Subcutaneous abdominal adipose tissue (tissue), 5 donors: ENCODE measurements around the gene SPECC1L.

ENCODE experiments used
- H3K27ac ChIP-seq: one replicate; pipeline ENCODE4 v1.7.0; 2013; ENCODE audit warnings: low read depth, mild to moderate bottlenecking, inconsistent platforms, low read length, moderate library complexity
- H3K27me3 ChIP-seq, 5 donors: one replicate each; pipeline ENCODE4 v1.7.0; 2013; ENCODE audit warnings: low read length in 5 of 5, inconsistent platforms in 1 of 5; ENCODE audit not compliant: control insufficient read depth in 5 of 5, insufficient read depth in 4 of 5
- H3K36me3 ChIP-seq, 5 donors: one replicate each; pipeline ENCODE4 v1.7.0; 2013; ENCODE audit warnings: low read length in 5 of 5; ENCODE audit not compliant: control insufficient read depth in 5 of 5, insufficient read depth in 5 of 5
- H3K4me1 ChIP-seq, 5 donors: one replicate each; pipeline ENCODE4 v1.7.0; 2013; ENCODE audit warnings: low read length in 5 of 5, mild to moderate bottlenecking in 3 of 5, moderate library complexity in 1 of 5; ENCODE audit not compliant: control insufficient read depth in 5 of 5, insufficient read depth in 5 of 5
- H3K4me3 ChIP-seq, 5 donors: one replicate each; pipeline ENCODE4 v1.7.0; 2013; ENCODE audit warnings: low read length in 5 of 5, low read depth in 1 of 5
- H3K9ac ChIP-seq, 5 donors: one replicate each; pipeline ENCODE4 v1.7.0; 2013; ENCODE audit warnings: low read length in 5 of 5, mild to moderate bottlenecking in 4 of 5, moderate library complexity in 3 of 5
- H3K9me3 ChIP-seq, 5 donors: one replicate each; pipeline ENCODE4 v1.7.0; 2013; ENCODE audit warnings: low read length in 5 of 5; ENCODE audit not compliant: control insufficient read depth in 5 of 5
- donor health status: healthy.
- donor health status: healthy.
- donor health status: healthy.
- donor health status: healthy.
- donor health status: healthy.

Gene SPECC1L

GRCh38 chr22:24414984-24415945 is 144.6 kb downstream of the SPECC1L start:
- Histone ChIP-seq H3K9me3 (no peaks in the 10 kb centered on the region), H3K4me3 (no peak overlapping the region), H3K36me3 (peaks cover 0 to 66% (median 57%) of the 10 kb centered on the region in 5 donors), H3K9ac (no peak overlapping the region), H3K4me1 (peaks cover 0 to 13% (median 11%) of the 10 kb centered on the region in 5 donors), H3K27ac (no peak overlapping the region), H3K27me3 (no peaks in the 10 kb centered on the region)

- Histone ChIP-seq H3K27me3 (peaks cover 0 to under 1% (median 0%) of the 10 kb centered on the region in 5 donors), H3K9ac (no peak overlapping the region), H3K9me3 (no peaks in the 10 kb centered on the region), H3K27ac (no peak overlapping the region), H3K4me3 (no peak overlapping the region), H3K36me3 (peaks cover 0 to 66% (median 55%) of the 10 kb centered on the region in 5 donors), H3K4me1 (peaks cover 2 to 21% (median 19%) of the 10 kb centered on the region in 5 donors)
These were observed 145.5 kb downstream of the SPECC1L start for GRCh38 chr22:24416095-24416494.

GRCh38 chr22:24416611-24417010 is 146.0 kb downstream of the SPECC1L start:
- Histone ChIP-seq H3K9me3 (no peaks in the 10 kb centered on the region), H3K9ac (no peak overlapping the region), H3K27me3 (peaks cover 0 to 4% (median 0%) of the 10 kb centered on the region in 5 donors), H3K27ac (no peak overlapping the region), H3K4me3 (no peak overlapping the region), H3K4me1 (peaks cover 2 to 25% (median 23%) of the 10 kb centered on the region in 5 donors), H3K36me3 (peaks cover 0 to 64% (median 51%) of the 10 kb centered on the region in 5 donors)

- Histone ChIP-seq H3K4me1 (peaks cover 2 to 30% (median 23%) of the 10 kb centered on the region in 5 donors), H3K9ac (no peak overlapping the region), H3K27ac (no peak overlapping the region), H3K9me3 (no peaks in the 10 kb centered on the region), H3K36me3 (peaks cover 0 to 58% (median 48%) of the 10 kb centered on the region in 5 donors), H3K27me3 (peaks cover 0 to 4% (median 0%) of the 10 kb centered on the region in 5 donors), H3K4me3 (no peak overlapping the region)
These were observed 146.6 kb downstream of the SPECC1L start for GRCh38 chr22:24417200-24417599.

GRCh38 chr22:24417901-24418641 is 147.4 kb downstream of the SPECC1L start:
- H3K4me3 ChIP-seq, result no peak overlapping the region
- H3K27me3 ChIP-seq, result peaks cover 0 to 7% (median 0%) of the 10 kb centered on the region in 5 donors
- no peaks in the 10 kb centered on the region for H3K9me3 ChIP-seq
- no peak overlapping the region for H3K27ac ChIP-seq
- H3K9ac ChIP-seq, result no peak overlapping the region
- peaks cover 0 to 49% (median 40%) of the 10 kb centered on the region in 5 donors for H3K36me3 ChIP-seq
- peaks cover 2 to 32% (median 23%) of the 10 kb centered on the region in 5 donors for H3K4me1 ChIP-seq

- Histone ChIP-seq H3K4me1 (peaks cover 2 to 36% (median 25%) of the 10 kb centered on the region in 5 donors), H3K27ac (no peak overlapping the region), H3K9me3 (no peaks in the 10 kb centered on the region), H3K4me3 (no peak overlapping the region), H3K9ac (no peak overlapping the region), H3K36me3 (peaks cover 0 to 41% (median 33%) of the 10 kb centered on the region in 5 donors), H3K27me3 (peaks cover 0 to 7% (median 0%) of the 10 kb centered on the region in 5 donors)
These were observed 148.3 kb downstream of the SPECC1L start for GRCh38 chr22:24418786-24419474.

- H3K9ac ChIP-seq, result no peak overlapping the region
- H3K27ac ChIP-seq, result no peak overlapping the region
- H3K9me3 ChIP-seq, result no peaks in the 10 kb centered on the region
- no peak overlapping the region for H3K4me3 ChIP-seq
- H3K27me3 ChIP-seq, result peaks cover 0 to 7% (median 0%) of the 10 kb centered on the region in 5 donors
- H3K4me1 ChIP-seq, result peaks cover 2 to 41% (median 28%) of the 10 kb centered on the region in 5 donors
- H3K36me3 ChIP-seq, result peaks cover 0 to 36% (median 29%) of the 10 kb centered on the region in 5 donors
These were observed 148.8 kb downstream of the SPECC1L start for GRCh38 chr22:24419475-24419850.

- Histone ChIP-seq H3K9me3 (no peaks in the 10 kb centered on the region), H3K27ac (no peak overlapping the region), H3K9ac (no peak overlapping the region), H3K4me3 (no peak overlapping the region), H3K27me3 (peaks cover 0 to 10% (median 0%) of the 10 kb centered on the region in 5 donors), H3K4me1 (peaks cover 2 to 45% (median 32%) of the 10 kb centered on the region in 5 donors), H3K36me3 (peaks cover 0 to 27% (median 21%) of the 10 kb centered on the region in 5 donors)
These were observed 149.7 kb downstream of the SPECC1L start for GRCh38 chr22:24420072-24420976.

- peaks cover 0 to 21% (median 16%) of the 10 kb centered on the region in 5 donors for H3K36me3 ChIP-seq
- H3K4me1 ChIP-seq, result peaks cover 2 to 45% (median 32%) of the 10 kb centered on the region in 5 donors
- H3K27me3 ChIP-seq, result peaks cover 0 to 10% (median 0%) of the 10 kb centered on the region in 5 donors
- H3K9me3 ChIP-seq, result no peaks in the 10 kb centered on the region
- no peak overlapping the region for H3K27ac ChIP-seq
- H3K9ac ChIP-seq, result no peak overlapping the region
- H3K4me3 ChIP-seq, result no peak overlapping the region
These were observed 150.3 kb downstream of the SPECC1L start for GRCh38 chr22:24420977-24421343.
